DMS114 treated with DMSO at 0.1 percent for 48 hours (cell line): ENCODE measurements around the gene MPEG1.

Experiments used
- DNase-seq: peaks from one replicate; lab custom pipeline; 2025; ENCODE audit not compliant: unreplicated experiment; lab: John Stamatoyannopoulos, UW

MPEG1 gene

GRCh38 chr11:59212744-59213631 lies at the start of gene MPEG1:
Gene MPEG1 (minus strand): TSS chr11:59212927. CDS start chr11:59212865, 62 bp downstream.
- no peak for DNase-seq

- no peak for DNase-seq
These were observed 49.6 kb upstream of the MPEG1 start for GRCh38 chr11:59262177-59262818.

- DNase-seq, result no peak
These were observed 48.4 kb upstream of the MPEG1 start for GRCh38 chr11:59261150-59261549.

GRCh38 chr11:59259867-59260475 lies 47.2 kb upstream of the MPEG1 start:
- DNase-seq, result no peak

GRCh38 chr11:59259047-59259446 lies 46.3 kb upstream of the MPEG1 start:
- no peak for DNase-seq

GRCh38 chr11:59255281-59255680 lies 42.6 kb upstream of the MPEG1 start:
- no peak for DNase-seq

GRCh38 chr11:59254286-59254685 lies 41.6 kb upstream of the MPEG1 start:
- no peak for DNase-seq

- no peak for DNase-seq
These were observed 40.3 kb upstream of the MPEG1 start for GRCh38 chr11:59253001-59253400.

- DNase-seq, result no peak
These were observed 36.8 kb upstream of the MPEG1 start for GRCh38 chr11:59249535-59249934.

GRCh38 chr11:59247531-59248227 lies 35.0 kb upstream of the MPEG1 start:
- no peak for DNase-seq

- DNase-seq, result no peak
These were observed 30.9 kb upstream of the MPEG1 start for GRCh38 chr11:59243633-59244032.

- no peak for DNase-seq
These were observed 27.6 kb upstream of the MPEG1 start for GRCh38 chr11:59240322-59240721.

- DNase-seq, result no peak
These were observed 13.7 kb upstream of the MPEG1 start for GRCh38 chr11:59226396-59226795.

- no peak for DNase-seq
These were observed 12.3 kb upstream of the MPEG1 start for GRCh38 chr11:59225017-59225416.

GRCh38 chr11:59224351-59224928 lies 11.7 kb upstream of the MPEG1 start:
- DNase-seq, result no peak

- DNase-seq, result no peak
These were observed 10.9 kb upstream of the MPEG1 start for GRCh38 chr11:59223611-59224010.

GRCh38 chr11:59223177-59223576 lies 10.4 kb upstream of the MPEG1 start:
- no peak for DNase-seq

GRCh38 chr11:59222464-59223060 lies 9.8 kb upstream of the MPEG1 start:
- DNase-seq, result no peak

- DNase-seq, result no peak
These were observed 8.7 kb upstream of the MPEG1 start for GRCh38 chr11:59221441-59221840.

GRCh38 chr11:59219836-59220235 lies 7.1 kb upstream of the MPEG1 start:
- DNase-seq, result no peak

GRCh38 chr11:59218893-59219292 lies 6.2 kb upstream of the MPEG1 start:
- DNase-seq, result no peak
